Fibroblast of villous mesenchyme (primary cell): ENCODE data around the gene RMDN2. TPM values are rescaled to one million over a fixed set of nuclear protein-coding genes. Genes with fewer than 3 reads are reported as not detected.

Experiments
- DNase-seq: peaks from one replicate; pipeline ENCODE4 v3.0.0-alpha.2; 2010; ENCODE audit warnings: low read depth
- H3K4me3 ChIP-seq: 2 replicates; pipeline ENCODE4 v1.5.1; 2011; ENCODE audit warnings: low read depth, mild to moderate bottlenecking, low read length
- total RNA-seq: library from RNA; depleted of rRNA; stranded (reverse); fragments of >200 nt; gene quantifications from 2 replicates; pipeline ENCODE4 v1.2.3, GENCODE V29; 2012
- TF ChIP-seq, protein P1 (sequence below): IDR thresholded peaks from 2 replicates; pipeline ENCODE4 v1.5.1; 2012; ENCODE audit warnings: low read depth, mild to moderate bottlenecking, low read length; ENCODE audit not compliant: insufficient read depth

Gene RMDN2
- total RNA-seq, 1 donor, result 9.5 TPM

DNA sequence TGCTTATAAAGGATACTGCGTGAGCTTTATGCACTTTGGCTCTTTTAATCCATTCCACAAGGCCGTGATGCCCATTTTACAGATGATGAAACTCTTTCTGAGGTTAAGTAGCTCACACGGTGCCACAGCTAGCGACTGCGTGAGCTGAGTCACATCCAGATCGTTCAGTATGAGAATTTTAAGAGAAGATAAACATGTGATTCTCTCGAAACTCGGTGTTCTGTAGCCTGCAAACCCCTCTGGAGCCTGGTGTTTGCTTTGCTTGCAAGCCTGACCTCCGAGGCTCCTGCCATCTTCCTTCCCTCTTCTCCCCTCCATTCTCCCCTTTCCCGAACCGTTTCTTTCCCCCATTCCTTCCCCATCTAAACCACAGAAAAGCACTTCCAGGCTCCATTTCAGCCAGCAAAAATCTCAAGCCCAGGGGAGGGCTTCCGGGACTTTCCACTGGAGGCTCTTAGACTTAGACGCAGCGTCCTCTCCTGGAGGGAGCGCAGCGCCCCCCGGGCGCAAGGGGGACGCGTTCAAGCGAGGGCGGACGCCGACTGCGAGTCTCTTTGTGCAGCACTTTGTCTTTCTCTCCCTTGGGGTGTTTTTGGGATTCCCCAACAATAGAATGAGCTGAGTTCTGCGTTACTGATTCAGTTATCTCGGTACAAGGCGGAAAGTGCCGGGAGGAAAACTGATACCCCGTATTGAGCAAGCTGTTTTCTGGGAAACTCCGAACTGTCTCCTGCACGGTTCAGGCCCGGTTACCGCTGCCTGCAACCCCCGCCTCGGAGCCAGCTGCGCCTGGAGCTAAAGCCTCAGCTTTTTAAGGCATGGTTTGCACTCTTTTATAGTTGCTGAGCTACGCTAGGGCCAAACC, 112.9 kb downstream of the RMDN2 start:
- TF ChIP-seq, protein P1, sequence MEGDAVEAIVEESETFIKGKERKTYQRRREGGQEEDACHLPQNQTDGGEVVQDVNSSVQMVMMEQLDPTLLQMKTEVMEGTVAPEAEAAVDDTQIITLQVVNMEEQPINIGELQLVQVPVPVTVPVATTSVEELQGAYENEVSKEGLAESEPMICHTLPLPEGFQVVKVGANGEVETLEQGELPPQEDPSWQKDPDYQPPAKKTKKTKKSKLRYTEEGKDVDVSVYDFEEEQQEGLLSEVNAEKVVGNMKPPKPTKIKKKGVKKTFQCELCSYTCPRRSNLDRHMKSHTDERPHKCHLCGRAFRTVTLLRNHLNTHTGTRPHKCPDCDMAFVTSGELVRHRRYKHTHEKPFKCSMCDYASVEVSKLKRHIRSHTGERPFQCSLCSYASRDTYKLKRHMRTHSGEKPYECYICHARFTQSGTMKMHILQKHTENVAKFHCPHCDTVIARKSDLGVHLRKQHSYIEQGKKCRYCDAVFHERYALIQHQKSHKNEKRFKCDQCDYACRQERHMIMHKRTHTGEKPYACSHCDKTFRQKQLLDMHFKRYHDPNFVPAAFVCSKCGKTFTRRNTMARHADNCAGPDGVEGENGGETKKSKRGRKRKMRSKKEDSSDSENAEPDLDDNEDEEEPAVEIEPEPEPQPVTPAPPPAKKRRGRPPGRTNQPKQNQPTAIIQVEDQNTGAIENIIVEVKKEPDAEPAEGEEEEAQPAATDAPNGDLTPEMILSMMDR, result peak; percentile 37
- peak overlapping the region; percentile 30 for H3K4me3 ChIP-seq
- peak; percentile 54 for DNase-seq

DNA sequence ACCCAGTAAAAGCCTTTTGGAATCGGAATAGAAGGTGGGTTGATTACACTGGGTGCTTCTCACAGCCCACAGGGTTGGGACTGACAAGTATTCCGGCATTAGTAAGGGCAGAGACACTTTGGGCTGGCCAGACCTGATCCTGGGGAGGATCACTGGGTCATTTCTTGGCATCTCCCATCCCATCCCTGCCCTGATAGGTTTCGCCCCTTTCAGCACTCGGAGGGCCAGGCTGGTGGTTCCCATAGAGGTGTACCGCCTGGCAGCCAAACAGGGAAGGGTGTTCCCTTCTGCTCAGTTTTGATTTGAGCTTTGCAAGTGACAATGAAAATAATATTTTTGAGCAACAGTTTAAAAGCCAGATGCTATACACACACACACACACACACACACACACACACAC, 113.6 kb downstream of the RMDN2 start:
- TF ChIP-seq, protein P1, result no peak
- DNase-seq, result no peak
- no peak overlapping the region for H3K4me3 ChIP-seq

DNA sequence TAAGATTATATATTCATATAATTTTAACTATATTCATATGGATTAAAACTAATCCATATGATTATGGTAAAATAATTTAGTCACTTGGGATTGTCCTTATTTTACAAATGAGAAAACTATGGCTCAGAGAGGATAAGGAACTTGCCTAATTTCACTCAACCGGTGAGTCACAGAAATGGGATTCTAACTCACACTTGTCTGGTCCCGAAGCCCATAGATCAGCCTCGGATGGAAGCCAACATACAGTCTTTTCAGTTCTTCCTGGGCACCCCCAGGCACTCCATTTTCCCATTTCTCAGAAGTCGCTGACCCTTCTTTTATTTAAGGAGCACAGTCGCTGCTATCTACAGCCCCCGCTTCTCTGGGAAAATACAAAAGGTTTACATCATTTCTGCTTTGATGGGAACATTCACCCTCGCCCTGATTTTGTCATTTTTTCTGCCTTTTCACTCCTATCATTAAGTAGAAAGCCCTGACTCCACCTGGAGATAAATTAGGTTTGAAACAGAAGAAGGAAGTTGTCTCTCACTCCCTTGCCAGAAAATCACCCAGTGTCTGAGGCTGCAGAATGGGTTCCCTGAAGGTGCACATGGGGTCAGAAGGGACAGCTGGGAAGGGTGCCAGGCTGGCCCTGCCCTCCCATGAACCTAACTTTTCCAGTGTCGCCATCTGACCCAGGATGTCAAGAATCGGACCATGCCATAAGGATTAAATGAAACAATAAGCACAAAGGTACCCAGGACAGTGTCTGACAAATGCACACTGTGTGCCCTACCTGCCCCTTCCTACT, 114.2 kb downstream of the RMDN2 start:
- TF ChIP-seq, protein P1, result no peak
- peak; percentile 23 for DNase-seq
- no peak overlapping the region for H3K4me3 ChIP-seq

DNA sequence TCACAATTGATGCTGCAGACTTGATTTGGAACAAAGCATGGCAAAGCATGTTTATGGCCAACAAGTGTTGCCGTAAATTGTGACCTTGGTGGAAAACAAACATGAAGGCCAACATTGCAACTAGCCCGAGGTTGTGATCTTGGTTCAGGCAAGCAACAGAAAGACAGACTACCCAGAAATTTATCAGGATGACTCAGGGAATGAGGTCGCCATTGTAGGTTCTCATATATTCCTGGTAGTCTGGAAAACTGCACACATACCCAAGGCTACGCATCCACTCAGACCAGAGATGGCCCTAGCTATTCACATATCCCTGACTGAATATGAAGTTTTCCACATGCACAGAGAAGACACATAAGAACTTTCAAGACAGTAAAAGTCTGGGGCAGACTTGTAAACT, 120.7 kb downstream of the RMDN2 start:
- no peak overlapping the region for H3K4me3 ChIP-seq
- TF ChIP-seq, protein P1, result no peak
- DNase-seq, result peak; percentile 14

DNA sequence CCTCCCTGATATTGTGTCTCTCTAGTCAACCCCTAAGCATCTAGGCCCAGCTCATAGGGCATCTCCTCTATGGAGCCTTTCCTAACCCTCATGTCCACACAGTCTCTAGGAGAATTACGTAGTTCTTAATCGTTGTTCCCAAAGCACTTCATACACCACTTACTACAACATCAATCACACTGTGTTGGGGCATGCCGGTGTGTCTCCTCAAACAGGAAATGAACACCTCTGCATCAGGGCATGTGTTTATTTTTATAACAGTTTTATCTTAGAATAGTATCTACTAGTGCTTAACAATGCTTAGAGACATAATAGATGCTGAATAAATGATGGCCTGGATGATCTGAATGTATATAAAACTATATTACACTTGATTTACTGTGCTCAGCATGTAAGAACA, 131.1 kb downstream of the RMDN2 start:
- TF ChIP-seq, protein P1, result no peak
- H3K4me3 ChIP-seq, result no peak overlapping the region
- DNase-seq, result no peak

DNA sequence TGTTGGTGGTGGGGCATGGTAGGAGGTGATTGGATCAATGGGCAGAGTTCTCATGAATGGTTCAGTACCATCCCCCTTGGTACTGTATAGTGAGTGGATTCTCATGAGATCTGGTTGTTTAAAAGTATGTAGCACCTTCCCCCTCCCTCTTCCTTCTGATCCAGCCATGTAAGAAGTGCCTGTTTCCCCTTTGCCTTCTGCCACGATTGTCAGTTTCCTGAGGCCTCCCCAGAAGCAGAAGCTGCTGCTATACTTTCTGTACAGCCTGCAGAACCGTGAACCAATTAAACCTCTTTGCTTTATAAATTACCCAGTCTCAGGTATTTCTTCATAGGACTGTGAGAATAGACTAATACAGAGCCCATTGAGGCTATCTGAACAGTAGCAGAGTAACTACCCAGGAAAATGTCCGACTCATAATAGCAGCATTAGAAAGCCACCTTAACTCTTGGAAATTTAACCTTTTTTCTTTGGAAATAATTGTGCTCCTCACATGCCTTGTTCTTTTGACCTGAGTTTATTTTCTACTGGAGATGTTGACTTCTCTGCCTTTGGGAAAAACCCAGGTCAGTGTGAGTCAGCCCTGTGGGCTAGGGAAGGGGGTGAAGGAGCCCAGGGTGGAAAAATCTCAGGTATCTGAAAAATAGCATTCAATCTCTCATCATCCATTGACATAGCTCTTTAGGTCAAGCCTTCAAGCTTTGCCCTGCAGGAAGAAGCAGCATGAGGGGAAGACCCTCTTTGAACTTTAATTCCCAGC, 132.7 kb downstream of the RMDN2 start:
- TF ChIP-seq, protein P1, result no peak
- no peak for DNase-seq

More for the DNA sequence above, 132.7 kb downstream of the RMDN2 start:
- no peak overlapping the region for H3K4me3 ChIP-seq
